GM12878 (cell line): ENCODE measurements around the gene DHRS1. TPM values are rescaled to one million over a fixed set of nuclear protein-coding genes. Genes with fewer than 3 reads are reported as not detected.

Source experiments
- ATAC-seq: fragments of 200-7000 bp; cut with Tn5 transposase; 3 replicates; pipeline ENCODE4 v1.9.1; 2020; ENCODE audit warnings: mild to moderate bottlenecking, moderate library complexity
- BruUV-seq: library from RNA; stranded (reverse); fragments of 400-500 nt; replicated peaks from 2 replicates; lab custom pipeline; 2021; lab: Mats Ljungman, UMichigan
- CTCF ChIA-PET: fragments of 300-600 bp; sonication (Branson Sonifier 250); formaldehyde crosslinking; extraction: SDS; loops from one replicate; lab custom pipeline; 2021; ENCODE audit warnings: inconsistent platforms; lab: Yijun Ruan, JAX
- POLR2A ChIA-PET: fragments of 350-600 bp; formaldehyde crosslinking; extraction: SDS; loops from one replicate; lab custom pipeline; 2021; ENCODE audit warnings: inconsistent platforms; lab: Charles Lee
- RAD21 ChIA-PET: fragments of 300-600 bp; sonication (Branson Sonifier 250); formaldehyde crosslinking; loops from one replicate; lab custom pipeline; 2023; ENCODE audit warnings: antibody characterized with exemption; ENCODE audit not compliant: unreplicated experiment; lab: Charles Lee
- SMC1A ChIA-PET: fragments of 300-600 bp; sonication (Branson Sonifier 250); formaldehyde crosslinking; loops from one replicate; lab custom pipeline; 2023; ENCODE audit not compliant: unreplicated experiment, uncharacterized antibody; lab: Charles Lee
- DNase-seq: peaks from one replicate; pipeline ENCODE4 v3.0.0-alpha.2; 2011; ENCODE audit warnings: low read depth, low spot score
- FAIRE-seq: peaks from 3 replicates; lab custom pipeline; 2011; peaks lifted over from hg19 to GRCh38; lab: Jason Lieb, UNC
- H2AFZ ChIP-seq: 2 replicates; pipeline ENCODE4 v1.6.0; 2011; ENCODE audit warnings: low read depth, low read length, control low read depth; ENCODE audit not compliant: control insufficient read depth
- H3K27ac ChIP-seq: 2 replicates; pipeline ENCODE4 v1.5.1; 2011; ENCODE audit warnings: control low read depth; ENCODE audit not compliant: control insufficient read depth, insufficient read depth
- H3K27me3 ChIP-seq, 2 experiments: replicated peaks in 1 of 2; 2 replicates each; pipeline versions ENCODE4 v1.6.0 to v1.6.1; 2011; ENCODE audit warnings: low read length in 1 of 2; ENCODE audit not compliant: control insufficient read depth in 2 of 2, insufficient read depth in 2 of 2
- H3K36me3 ChIP-seq, 2 experiments: 2 replicates each; pipeline ENCODE4 v1.5.1; 2011; ENCODE audit warnings: low read length in 1 of 2; ENCODE audit not compliant: control insufficient read depth in 2 of 2, insufficient read depth in 2 of 2
- H3K4me1 ChIP-seq: 2 replicates; pipeline ENCODE4 v1.6.1; 2011; ENCODE audit warnings: mild to moderate bottlenecking, low read length, moderate library complexity, mixed read lengths; ENCODE audit not compliant: control insufficient read depth, insufficient read depth
- H3K4me2 ChIP-seq: 2 replicates; pipeline ENCODE4 v1.6.0; 2011; ENCODE audit warnings: control low read depth; ENCODE audit not compliant: control insufficient read depth, insufficient read depth
- H3K4me3 ChIP-seq: fragments of 200-600 bp; sonication (generic); 2 replicates; pipeline ENCODE4 v1.5.1; 2016
- H3K79me2 ChIP-seq: 2 replicates; pipeline ENCODE4 v1.6.0; 2011; ENCODE audit warnings: low read length; ENCODE audit not compliant: control insufficient read depth, insufficient read depth
- H3K9ac ChIP-seq: 2 replicates; pipeline ENCODE4 v1.8.0; 2011; ENCODE audit warnings: low read length, control low read depth, mixed read lengths; ENCODE audit not compliant: control insufficient read depth, insufficient read depth
- H3K9me3 ChIP-seq: replicated peaks from 3 replicates; pipeline ENCODE4 v1.5.1; 2011; ENCODE audit warnings: mild to moderate bottlenecking, low read length; ENCODE audit not compliant: control insufficient read depth, insufficient read depth
- H4K20me1 ChIP-seq: 2 replicates; pipeline ENCODE4 v1.6.0; 2011; ENCODE audit not compliant: control insufficient read depth, insufficient read depth
- ASH2L ChIP-seq: fragments of 300-600, 200-600 bp; sonication (generic); IDR thresholded peaks from 2 replicates; pipeline ENCODE4 v1.6.1; 2017; ENCODE audit warnings: low read depth, mild to moderate bottlenecking, borderline replicate concordance
- BCL11A ChIP-seq: IDR thresholded peaks from 2 replicates; pipeline ENCODE4 v1.6.1; 2011; ENCODE audit warnings: low read depth, low read length
- CBX3 ChIP-seq: fragments of 200-600 bp; sonication (generic); IDR thresholded peaks from 2 replicates; pipeline ENCODE4 v1.6.1; 2016; ENCODE audit warnings: low read depth, borderline replicate concordance
- EED ChIP-seq: sonication (generic); IDR thresholded peaks from 2 replicates; pipeline ENCODE4 v1.6.1; 2016; ENCODE audit warnings: antibody characterized with exemption, low read depth
- JUND ChIP-seq: IDR thresholded peaks from 2 replicates; pipeline ENCODE4 v1.6.1; 2012; ENCODE audit warnings: low read depth, mild to moderate bottlenecking, low read length, improper control_type of control experiment, moderate library complexity
- KAT2A ChIP-seq: conservative IDR thresholded peaks from 2 replicates; pipeline ENCODE4 v1.6.1; 2011; ENCODE audit warnings: low read depth, low read length; ENCODE audit not compliant: control insufficient read depth
- NFYB ChIP-seq: IDR thresholded peaks from 2 replicates; pipeline ENCODE4 v1.6.1; 2011; ENCODE audit warnings: low read depth, mild to moderate bottlenecking, low read length, improper control_type of control experiment, moderate library complexity; ENCODE audit not compliant: insufficient read depth
- POLR2AphosphoS2 ChIP-seq: IDR thresholded peaks from 2 replicates; pipeline ENCODE4 v1.6.1; 2011; ENCODE audit warnings: low read depth, mild to moderate bottlenecking, low read length, improper control_type of control experiment, moderate library complexity
- ZBED1 ChIP-seq: IDR thresholded peaks from 2 replicates; pipeline ENCODE4 v1.6.1; 2016; ENCODE audit warnings: borderline replicate concordance
- WGBS: methylation state at CpG from one replicate; pipeline ENCODE4 v1.1.6; 2016; ENCODE audit warnings: low lambda C conversion rate; ENCODE audit not compliant: insufficient replicate concordance, insufficient coverage; ENCODE audit errors: missing lambda C conversion rate; 5-methylcytosine and 5-hydroxymethylcytosine counted together
- in situ Hi-C: fragments of 300-500 bp; cut with MboI; formaldehyde crosslinking; loops from 9 replicates; pipeline ENCODE4 v1.14.3; 2018; ENCODE audit warnings: mixed read lengths
- intact Hi-C: fragments of 100-400 bp; cut with micrococcal nuclease; formaldehyde crosslinking; loops from one replicate; pipeline ENCODE4 v1.14.2; 2022; ENCODE audit not compliant: unreplicated experiment
- polyA plus RNA-seq, 11 experiments: library from polyadenylated mRNA; depleted of rRNA in 4 of 11; unstranded in 6 of 11; stranded (reverse) in 5 of 11; fragments of >200 nt; fragmentation: Nextera tagmentation in 4 of 11; fragmentation: Illumina TruSeq in 1 of 11; extraction: Ambion mirVana in 4 of 11; extraction: Trizol in 1 of 11; gene quantifications; 1 replicate in 1 of 11; 2 replicates in 10 of 11; pipeline versions ENCODE4 v1.2.1 to v1.2.3, GENCODE V29; 2011 to 2016; ENCODE audit warnings: inconsistent platforms in 2 of 11, missing spikeins in 2 of 11, low read depth in 1 of 11
- total RNA-seq, 4 experiments: library from RNA; depleted of rRNA in 3 of 4; stranded (reverse); fragments of >200 nt in 3 of 4; fragmentation: Illumina TruSeq in 1 of 4; extraction: Trizol in 1 of 4; gene quantifications; 2 replicates each; pipeline versions ENCODE4 v1.2.1 to v1.2.3, GENCODE V29; 2013 to 2021
- TF ChIP-seq, protein P1 (sequence below): fragments of 150-350 bp; IDR thresholded peaks from 2 replicates; pipeline ENCODE4 v1.6.1; 2014; ENCODE audit warnings: mild to moderate bottlenecking, low read depth, low read length

DHRS1 gene
- total and polyA plus RNA-seq, 10 of the 15 experiments (the other 5 are each of a cell fraction or from before 2014, with no cell fraction given): 12.1 to 45.0 (median 25.7) TPM

- SMC1A ChIA-PET: interaction anchor here (0.6 to 3.0 kb wide), 7 partner anchors 13 to 572 kb away, joined by 3 to 14 read pairs (median 5); partner anchors contain the start of genes CHMP4A, RABGGTA and TINF2
- Histone ChIP-seq H3K79me2 (no peaks in the 10 kb centered on the region; the same call in 1 of the 2 replicates), H4K20me1 (no peaks in the 10 kb centered on the region), H3K27me3 (no peaks in the 10 kb centered on the region), H3K4me1 (peaks cover 26% of the 10 kb centered on the region), H2AFZ (no peak overlapping the region), H3K36me3 (peaks cover 13 to 37% of the 10 kb centered on the region in 2 experiments), H3K4me2 (no peak overlapping the region), H3K9ac (no peak overlapping the region), H3K4me3 (no peak overlapping the region), H3K27ac (no peak overlapping the region), H3K9me3 (no peaks in the 10 kb centered on the region)
- in situ Hi-C loops (no loop called here), intact Hi-C loops (no loop called here)
- no peak for TF ChIP-seq KAT2A
- TF ChIP-seq JUND: no peak
- no peak for TF ChIP-seq ASH2L
- TF ChIP-seq BCL11A: no peak
- no peak for TF ChIP-seq EED
- TF ChIP-seq, protein P1, sequence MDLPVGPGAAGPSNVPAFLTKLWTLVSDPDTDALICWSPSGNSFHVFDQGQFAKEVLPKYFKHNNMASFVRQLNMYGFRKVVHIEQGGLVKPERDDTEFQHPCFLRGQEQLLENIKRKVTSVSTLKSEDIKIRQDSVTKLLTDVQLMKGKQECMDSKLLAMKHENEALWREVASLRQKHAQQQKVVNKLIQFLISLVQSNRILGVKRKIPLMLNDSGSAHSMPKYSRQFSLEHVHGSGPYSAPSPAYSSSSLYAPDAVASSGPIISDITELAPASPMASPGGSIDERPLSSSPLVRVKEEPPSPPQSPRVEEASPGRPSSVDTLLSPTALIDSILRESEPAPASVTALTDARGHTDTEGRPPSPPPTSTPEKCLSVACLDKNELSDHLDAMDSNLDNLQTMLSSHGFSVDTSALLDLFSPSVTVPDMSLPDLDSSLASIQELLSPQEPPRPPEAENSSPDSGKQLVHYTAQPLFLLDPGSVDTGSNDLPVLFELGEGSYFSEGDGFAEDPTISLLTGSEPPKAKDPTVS: no peak
- TF ChIP-seq POLR2AphosphoS2: no peak
- TF ChIP-seq NFYB: no peak
- TF ChIP-seq CBX3: no peak
- TF ChIP-seq ZBED1: no peak
- FAIRE-seq (no peak), DNase-seq (no peak), ATAC-seq (no peak)
- RAD21 ChIA-PET: interaction anchor here (1.0 to 1.5 kb wide), 3 partner anchors 16 to 50 kb away, joined by 3 to 9 read pairs (median 4); partner anchors contain the start of genes CIDEB and TINF2
- CTCF ChIA-PET: interaction anchor here (0.6 to 13.4 kb wide), 6 partner anchors 10 to 76 kb away, joined by 3 to 269 read pairs (median 9); partner anchors contain the start of genes CIDEB, MDP1, RABGGTA and TINF2
- 90% methylated on average over 11 of the region's 11 CpGs for WGBS
- no TSS peak for BruUV-seq
- POLR2A ChIA-PET: interaction anchor here (0.5 to 1.7 kb wide), 7 partner anchors 12 to 93 kb away, joined by 3 to 4 read pairs (median 3); partner anchors contain the start of gene TINF2
These were observed 7.3 kb downstream of the DHRS1 start for GRCh38 chr14:24292118-24292807.
